GM19468 (cell line): ENCODE data around the gene HAUS7.

Experiments
- ATAC-seq: cut with Tn5 transposase; IDR thresholded peaks from one replicate; pipeline ENCODE4 v1.9.1; 2021; ENCODE audit warnings: mild to moderate bottlenecking, moderate library complexity, moderate number of reproducible peaks; ENCODE audit not compliant: unreplicated experiment; ENCODE audit errors: extremely low read depth

The HAUS7 gene

DNA sequence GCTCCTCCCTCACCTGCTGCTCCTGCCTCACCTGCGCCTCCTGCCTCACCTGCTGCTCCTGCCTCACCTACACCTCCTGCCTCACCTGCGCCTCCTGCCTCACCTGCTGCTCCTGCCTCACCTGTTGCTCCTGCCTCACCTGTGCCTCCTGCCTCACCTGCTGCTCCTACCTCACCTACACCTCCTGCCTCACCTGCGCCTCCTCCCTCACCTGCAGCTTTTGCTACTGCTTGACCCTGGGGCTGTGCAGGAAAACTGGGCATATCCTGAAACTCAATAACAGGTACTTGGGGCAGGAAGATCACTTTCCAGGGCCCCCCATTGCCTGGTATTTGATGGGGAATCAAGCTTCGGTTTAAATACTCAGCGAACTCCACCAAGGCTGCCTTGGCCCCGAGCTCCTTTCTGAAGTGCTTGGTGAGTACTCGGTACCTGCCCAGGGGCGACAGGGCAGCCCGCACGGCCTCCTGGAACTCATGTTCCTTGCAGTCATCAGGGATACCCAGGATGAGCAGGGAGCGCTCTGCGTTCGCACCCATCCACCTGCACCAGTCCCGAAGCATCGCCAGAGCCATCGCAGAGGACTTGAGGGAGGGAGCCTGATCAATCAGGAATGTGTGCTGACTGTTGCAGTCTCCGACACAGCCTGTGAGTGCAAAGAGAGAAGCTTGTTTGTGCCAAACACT, 72.0 kb downstream of the HAUS7 start:
- no peak for ATAC-seq
